H9 (cell line): ENCODE measurements around the gene USP3. TPM values are rescaled to one million over a fixed set of nuclear protein-coding genes. Genes with fewer than 3 reads are reported as not detected.

ENCODE experiments used
- DNase-seq: peaks from one replicate; pipeline ENCODE4 v3.0.0-alpha.2; 2017
- H2AFZ ChIP-seq: one replicate; pipeline ENCODE4 v1.6.1; 2013; ENCODE audit warnings: mild to moderate bottlenecking, low read length, control low read depth, moderate library complexity
- H2AK5ac ChIP-seq: 2 replicates; pipeline ENCODE4 v1.6.1; 2013; ENCODE audit warnings: low read length, control low read depth, mixed read lengths; ENCODE audit not compliant: insufficient read length
- H2BK120ac ChIP-seq: one replicate; pipeline ENCODE4 v1.6.1; 2013; ENCODE audit warnings: low read depth, mild to moderate bottlenecking, low read length, control low read depth, inconsistent platforms; ENCODE audit not compliant: poor library complexity, severe bottlenecking
- H2BK12ac ChIP-seq: 2 replicates; pipeline ENCODE4 v1.6.1; 2013; ENCODE audit warnings: low read length, control low read depth, mixed read lengths, low read depth; ENCODE audit not compliant: insufficient read length
- H2BK15ac ChIP-seq: 2 replicates; pipeline ENCODE4 v1.6.1; 2013; ENCODE audit warnings: low read depth, low read length, control low read depth
- H2BK20ac ChIP-seq: one replicate; pipeline ENCODE4 v1.6.1; 2013; ENCODE audit warnings: low read depth, mild to moderate bottlenecking, low read length, control low read depth, inconsistent platforms; ENCODE audit not compliant: poor library complexity, severe bottlenecking
- H2BK5ac ChIP-seq: 2 replicates; pipeline ENCODE4 v1.6.1; 2013; ENCODE audit warnings: low read length, control low read depth, mixed read lengths; ENCODE audit not compliant: insufficient read length
- H3K14ac ChIP-seq: 2 replicates; pipeline ENCODE4 v1.6.1; 2013; ENCODE audit warnings: low read length, control low read depth; ENCODE audit not compliant: insufficient read depth
- H3K18ac ChIP-seq: 2 replicates; pipeline ENCODE4 v1.6.1; 2013; ENCODE audit warnings: low read depth, mild to moderate bottlenecking, mixed read lengths, low read length, control low read depth; ENCODE audit not compliant: insufficient read length
- H3K23ac ChIP-seq: 2 replicates; pipeline ENCODE4 v1.6.1; 2013; ENCODE audit warnings: low read length, control low read depth, mixed read lengths, low read depth; ENCODE audit not compliant: insufficient read length
- H3K23me2 ChIP-seq: 2 replicates; pipeline ENCODE4 v1.6.1; 2013; ENCODE audit warnings: low read depth, mild to moderate bottlenecking, mixed read lengths, low read length, control low read depth; ENCODE audit not compliant: insufficient read length, poor library complexity, severe bottlenecking
- H3K27ac ChIP-seq: 2 replicates; pipeline ENCODE4 v1.5.1; 2013; ENCODE audit warnings: low read length, control low read depth, mixed read lengths, low read depth; ENCODE audit not compliant: insufficient read length
- H3K27me3 ChIP-seq: 2 replicates; pipeline ENCODE4 v1.6.1; 2013; ENCODE audit warnings: low read length, control low read depth, inconsistent platforms; ENCODE audit not compliant: insufficient read depth
- H3K4ac ChIP-seq: 2 replicates; pipeline ENCODE4 v1.6.1; 2013; ENCODE audit warnings: low read depth, mild to moderate bottlenecking, control low read depth, inconsistent platforms, low read length, moderate library complexity
- H3K4me1 ChIP-seq: 2 replicates; pipeline ENCODE4 v1.6.1; 2013; ENCODE audit warnings: low read length, control low read depth, inconsistent platforms; ENCODE audit not compliant: insufficient read depth
- H3K4me2 ChIP-seq: 2 replicates; pipeline ENCODE4 v1.6.1; 2013; ENCODE audit warnings: low read length, control low read depth, mixed read lengths; ENCODE audit not compliant: insufficient read length, insufficient read depth
- H3K56ac ChIP-seq: 2 replicates; pipeline ENCODE4 v1.6.1; 2013; ENCODE audit warnings: low read depth, mild to moderate bottlenecking, mixed read lengths, low read length, control low read depth; ENCODE audit not compliant: insufficient read length
- H3K79me1 ChIP-seq: 2 replicates; pipeline ENCODE4 v1.6.1; 2013; ENCODE audit warnings: low read depth, mild to moderate bottlenecking, moderate library complexity, low read length, control low read depth, inconsistent platforms; ENCODE audit not compliant: insufficient read depth, poor library complexity, severe bottlenecking
- H3K79me2 ChIP-seq: 2 replicates; pipeline ENCODE4 v1.6.1; 2013; ENCODE audit warnings: low read length, control low read depth, inconsistent platforms; ENCODE audit not compliant: insufficient read depth
- H3K9ac ChIP-seq: 2 replicates; pipeline ENCODE4 v1.6.1; 2013; ENCODE audit warnings: low read length, control low read depth, mixed read lengths; ENCODE audit not compliant: insufficient read length; ENCODE audit errors: extremely low read depth
- H3K9me3 ChIP-seq: one replicate; pipeline ENCODE4 v1.6.1; 2013; ENCODE audit warnings: low read depth, low read length, inconsistent platforms; ENCODE audit not compliant: control insufficient read depth
- H3T11ph ChIP-seq: one replicate; pipeline ENCODE4 v1.6.1; 2013; ENCODE audit warnings: mild to moderate bottlenecking, low read length, control low read depth, inconsistent platforms
- H4K20me1 ChIP-seq: one replicate; pipeline ENCODE4 v1.6.1; 2013; ENCODE audit not compliant: control insufficient read depth, insufficient read length, insufficient read depth
- H4K5ac ChIP-seq: 2 replicates; pipeline ENCODE4 v1.6.1; 2013; ENCODE audit warnings: low read depth, mild to moderate bottlenecking, mixed read lengths, low read length, control low read depth; ENCODE audit not compliant: insufficient read length
- H4K8ac ChIP-seq: replicated peaks from 2 replicates; pipeline ENCODE4 v1.6.1; 2013; ENCODE audit warnings: low read length, control low read depth, mixed read lengths, low read depth; ENCODE audit not compliant: insufficient read length
- H4K91ac ChIP-seq: 2 replicates; pipeline ENCODE4 v1.6.1; 2013; ENCODE audit warnings: low read depth, mild to moderate bottlenecking, moderate library complexity, mixed read lengths, low read length, control low read depth; ENCODE audit not compliant: insufficient read length
- H3K27ac Mint-ChIP-seq, 3 experiments: 2 replicates in 2 of 3; 3 replicates in 1 of 3; pipeline ENCODE4 v1.8.0; 2020 to 2021; ENCODE audit warnings: mixed read lengths in 3 of 3, mild to moderate bottlenecking in 1 of 3, moderate library complexity in 1 of 3
- H3K27me3 Mint-ChIP-seq: 2 replicates; pipeline ENCODE4 v1.8.0; 2021; ENCODE audit warnings: low read depth, mild to moderate bottlenecking, moderate library complexity, mixed read lengths
- H3K36me3 Mint-ChIP-seq, 3 experiments: 2 replicates in 2 of 3; 3 replicates in 1 of 3; pipeline ENCODE4 v1.8.0; 2020 to 2021; ENCODE audit warnings: low read depth in 3 of 3, mixed read lengths in 3 of 3; ENCODE audit not compliant: insufficient read depth in 1 of 3
- H3K4me1 Mint-ChIP-seq, 2 experiments: 2 replicates each; pipeline ENCODE4 v1.8.0; 2020; ENCODE audit warnings: mixed read lengths in 2 of 2
- H3K4me3 Mint-ChIP-seq, 2 experiments: 2 replicates in 1 of 2; 3 replicates in 1 of 2; pipeline ENCODE4 v1.8.0; 2020 to 2021; ENCODE audit warnings: mild to moderate bottlenecking in 2 of 2, mixed read lengths in 2 of 2, moderate library complexity in 1 of 2
- H3K9me3 Mint-ChIP-seq, 2 experiments: 2 replicates in 1 of 2; 3 replicates in 1 of 2; pipeline ENCODE4 v1.8.0; 2020; ENCODE audit warnings: mild to moderate bottlenecking in 2 of 2, mixed read lengths in 2 of 2, moderate library complexity in 1 of 2
- CTCF ChIP-seq: fragments of 200-600 bp; sonication (generic); conservative IDR thresholded peaks from 3 replicates; pipeline ENCODE4 v1.8.0; 2021; ENCODE audit warnings: antibody characterized with exemption, mild to moderate bottlenecking
- WGBS: extraction: QIAGEN DNeasy Blood & Tissue Kit; methylation state at CpG from one replicate; pipeline ENCODE4 v1.1.7; 2013; ENCODE audit warnings: missing lambda C conversion rate, low lambda C conversion rate, mixed read lengths; ENCODE audit not compliant: insufficient read length; ENCODE audit errors: extremely low coverage; 5-methylcytosine and 5-hydroxymethylcytosine counted together
- total RNA-seq: library from RNA; stranded (reverse); gene quantifications from 2 replicates; pipeline ENCODE4 v1.2.1, GENCODE V29; 2021

Gene USP3
- total RNA-seq, 1 experiment from 2014 or later = 14.2 TPM

- Histone ChIP-seq H3K23me2 (no peaks in the 10 kb centered on the region), H3K4me2 (no peak overlapping the region), H3K9ac (no peak overlapping the region), H3K79me2 (no peaks in the 10 kb centered on the region), H3K27ac (no peak overlapping the region), H3K9me3 (no peaks in the 10 kb centered on the region), H3K56ac (no peak overlapping the region), H4K5ac (no peak overlapping the region), H3K18ac (no peak overlapping the region), H2BK120ac (no peak overlapping the region), H2BK5ac (no peak overlapping the region), H3K79me1 (no peaks in the 10 kb centered on the region), H4K20me1 (no peaks in the 10 kb centered on the region), H4K8ac (no peak overlapping the region), H3K4ac (no peak overlapping the region), H3K14ac (no peak overlapping the region; the same call in 1 of the 2 replicates), H3K27me3 (no peaks in the 10 kb centered on the region), H2AK5ac (no peak overlapping the region), H3K23ac (no peak overlapping the region), H4K91ac (no peak overlapping the region), H2BK15ac (no peak overlapping the region), H3K4me1 (peaks cover 5% of the 10 kb centered on the region; the same call in 1 of the 2 replicates), H2BK12ac (no peak overlapping the region), H2BK20ac (no peak overlapping the region), H3T11ph (no peak overlapping the region), H2AFZ (no peak overlapping the region)
- peaks cover 33 to 41% of the 10 kb centered on the region in 2 experiments for H3K4me1 Mint-ChIP-seq
- H3K27me3 Mint-ChIP-seq = peaks cover 4% of the 10 kb centered on the region
- no peak overlapping the region for H3K27ac Mint-ChIP-seq
- no peak overlapping the region for H3K4me3 Mint-ChIP-seq
- DNase-seq = no peak
- WGBS = no CpG with 5 or more reads among the region's 3 CpGs
- TF ChIP-seq CTCF = no peak
- H3K9me3 Mint-ChIP-seq = peaks cover 0 to 6% of the 10 kb centered on the region in 2 experiments; a peak in 2 of 5 replicates
- peaks cover 0 to 2% (median 0%) of the 10 kb centered on the region in 3 experiments; a peak in 2 of 7 replicates for H3K36me3 Mint-ChIP-seq
Observed at GRCh38 chr15:63481105-63481810, 23.1 kb upstream of the USP3 start.
